ENCODE measurements around the gene DNAL4. TPM values are rescaled to one million over a fixed set of nuclear protein-coding genes. Genes with fewer than 3 reads are reported as not detected.

DNAL4 gene
- total and polyA plus RNA-seq, 7 donors, result 7.9 to 25.8 (median 15.0) TPM

DNA sequence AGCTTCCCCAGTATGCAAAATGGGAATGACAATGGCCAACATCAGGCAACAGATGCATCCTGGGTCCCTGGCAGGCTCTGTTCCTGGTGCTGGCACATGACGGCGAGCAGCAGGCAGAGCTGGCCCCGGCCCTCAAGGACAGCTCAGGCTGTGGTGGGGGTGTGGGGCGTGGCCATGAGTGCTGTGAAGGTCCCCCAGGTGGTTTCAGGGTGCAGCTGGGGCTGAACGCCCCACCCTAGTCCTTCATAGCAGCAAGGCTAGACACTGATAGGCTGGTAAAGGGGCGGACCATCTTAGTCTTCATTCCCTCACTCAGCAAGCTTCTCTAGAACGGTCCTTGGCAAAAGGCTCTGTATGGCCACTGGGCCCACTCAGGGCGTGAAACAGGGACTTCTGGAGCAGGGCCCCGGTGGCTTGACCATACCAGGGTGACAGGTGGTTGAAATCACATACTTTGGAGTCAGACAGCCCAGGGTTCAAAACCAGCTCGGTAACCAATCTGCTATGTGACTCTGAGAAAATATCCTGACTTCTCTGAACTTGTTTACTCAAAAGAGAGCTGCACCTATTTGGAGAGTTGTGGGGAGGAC, 34.8 kb upstream of the DNAL4 start:
- no peaks in the 10 kb centered on the region for H3K36me3 ChIP-seq
- H3K4me3 ChIP-seq, result no peak overlapping the region
- intact Hi-C loops (cut with DNase I), result no loop called here
- TF ChIP-seq POLR2A (IDR thresholded peaks at IDR 0.05), result no peak
- TF ChIP-seq POLR2AphosphoS5 (IDR thresholded peaks at IDR 0.05), result no peak
- TF ChIP-seq EP300 (IDR thresholded peaks at IDR 0.05), result no peak
- TF ChIP-seq, protein P1, sequence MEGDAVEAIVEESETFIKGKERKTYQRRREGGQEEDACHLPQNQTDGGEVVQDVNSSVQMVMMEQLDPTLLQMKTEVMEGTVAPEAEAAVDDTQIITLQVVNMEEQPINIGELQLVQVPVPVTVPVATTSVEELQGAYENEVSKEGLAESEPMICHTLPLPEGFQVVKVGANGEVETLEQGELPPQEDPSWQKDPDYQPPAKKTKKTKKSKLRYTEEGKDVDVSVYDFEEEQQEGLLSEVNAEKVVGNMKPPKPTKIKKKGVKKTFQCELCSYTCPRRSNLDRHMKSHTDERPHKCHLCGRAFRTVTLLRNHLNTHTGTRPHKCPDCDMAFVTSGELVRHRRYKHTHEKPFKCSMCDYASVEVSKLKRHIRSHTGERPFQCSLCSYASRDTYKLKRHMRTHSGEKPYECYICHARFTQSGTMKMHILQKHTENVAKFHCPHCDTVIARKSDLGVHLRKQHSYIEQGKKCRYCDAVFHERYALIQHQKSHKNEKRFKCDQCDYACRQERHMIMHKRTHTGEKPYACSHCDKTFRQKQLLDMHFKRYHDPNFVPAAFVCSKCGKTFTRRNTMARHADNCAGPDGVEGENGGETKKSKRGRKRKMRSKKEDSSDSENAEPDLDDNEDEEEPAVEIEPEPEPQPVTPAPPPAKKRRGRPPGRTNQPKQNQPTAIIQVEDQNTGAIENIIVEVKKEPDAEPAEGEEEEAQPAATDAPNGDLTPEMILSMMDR (IDR thresholded peaks at IDR 0.05), result no peak
- no peak for DNase-seq
- H3K27me3 ChIP-seq, result no peaks in the 10 kb centered on the region
- no peak overlapping the region for H3K27ac ChIP-seq
- H3K4me1 ChIP-seq, result no peaks in the 10 kb centered on the region
- H3K9me3 ChIP-seq, result no peaks in the 10 kb centered on the region
- WGBS, 2 donors, result 71 to 84% methylated on average over 10 of the region's 10 CpGs

DNA sequence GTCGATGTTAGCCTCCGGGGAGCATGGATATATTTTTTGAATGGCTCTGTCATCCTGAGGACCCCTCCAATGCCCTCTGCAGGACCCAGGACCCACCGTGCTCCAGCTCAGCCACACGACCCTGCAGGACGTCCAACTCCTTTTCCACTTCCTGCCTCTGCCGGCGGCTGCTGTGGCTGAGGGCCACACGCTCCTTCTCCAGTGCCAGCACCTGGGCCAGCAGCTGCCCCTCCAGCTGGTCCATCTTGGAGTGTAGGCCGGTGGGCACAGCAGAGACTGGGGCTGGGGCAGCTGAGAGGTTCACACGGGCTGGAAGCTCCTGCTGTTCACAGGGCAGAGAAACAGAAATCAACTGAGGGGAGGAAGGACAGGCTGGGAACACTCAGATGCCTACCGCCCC, 34.2 kb upstream of the DNAL4 start:
- no peaks in the 10 kb centered on the region for H3K4me1 ChIP-seq
- no peak overlapping the region for H3K4me3 ChIP-seq
- WGBS, 2 donors, result 70 to 77% methylated on average over 11 of the region's 11 CpGs
- DNase-seq, result no peak
- no peaks in the 10 kb centered on the region for H3K9me3 ChIP-seq
- H3K36me3 ChIP-seq, result no peaks in the 10 kb centered on the region
- no peaks in the 10 kb centered on the region for H3K27me3 ChIP-seq
- no peak for TF ChIP-seq EP300 (IDR thresholded peaks at IDR 0.05)
- no peak for TF ChIP-seq POLR2A (IDR thresholded peaks at IDR 0.05)
- TF ChIP-seq POLR2AphosphoS5 (IDR thresholded peaks at IDR 0.05), result no peak
- TF ChIP-seq, protein P1 (IDR thresholded peaks at IDR 0.05), result no peak
- H3K27ac ChIP-seq, result no peak overlapping the region
- intact Hi-C loops (cut with DNase I), result no loop called here

DNA sequence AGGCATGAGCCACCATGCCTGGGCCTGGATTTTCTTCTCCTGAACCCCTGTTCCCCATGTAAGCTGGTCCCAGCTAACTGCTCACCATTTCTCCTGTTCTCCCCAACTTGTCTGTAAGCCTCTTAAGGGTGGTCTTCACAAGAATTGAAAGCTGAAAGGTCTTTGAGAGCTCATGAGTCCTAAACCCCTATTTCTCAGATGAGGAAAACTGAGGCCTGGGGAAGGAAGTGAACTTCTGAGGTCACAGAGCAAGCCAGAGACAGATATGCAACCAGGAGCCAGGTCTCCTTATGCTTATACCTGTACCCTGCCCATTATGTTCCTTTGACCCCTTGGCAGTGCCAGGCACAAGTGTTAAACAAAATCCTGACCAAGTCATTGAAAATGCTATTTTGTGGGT, 33.6 kb upstream of the DNAL4 start:
- intact Hi-C loops (cut with DNase I), result no loop called here
- H3K27me3 ChIP-seq, result no peaks in the 10 kb centered on the region
- H3K27ac ChIP-seq, result no peak overlapping the region
- no peak overlapping the region for H3K4me3 ChIP-seq
- no peaks in the 10 kb centered on the region for H3K36me3 ChIP-seq
- DNase-seq, result no peak
- TF ChIP-seq POLR2AphosphoS5 (IDR thresholded peaks at IDR 0.05), result no peak
- no peak for TF ChIP-seq POLR2A (IDR thresholded peaks at IDR 0.05)
- H3K9me3 ChIP-seq, result no peaks in the 10 kb centered on the region
- H3K4me1 ChIP-seq, result no peaks in the 10 kb centered on the region

DNA sequence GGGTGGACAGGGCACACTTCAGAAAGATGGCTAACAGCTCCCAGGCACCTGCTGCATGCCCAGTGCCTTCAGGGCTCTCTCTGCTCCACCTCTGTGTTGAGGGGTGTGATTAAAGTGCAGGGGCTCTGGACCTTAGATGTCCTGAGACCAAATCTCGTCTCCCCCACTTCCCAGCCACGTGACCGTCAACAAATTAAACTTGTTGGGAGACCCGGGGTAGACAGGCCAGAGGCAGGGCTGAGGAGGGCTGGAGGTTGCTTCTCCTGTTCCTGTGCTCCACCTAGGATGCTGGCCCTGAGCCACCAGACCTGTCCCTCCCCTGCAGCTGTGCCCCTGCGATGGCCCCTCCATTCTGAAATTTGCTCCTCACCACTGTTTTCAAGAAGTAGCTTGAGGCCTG, 32.9 kb upstream of the DNAL4 start:
- no peaks in the 10 kb centered on the region for H3K4me1 ChIP-seq
- H3K27ac ChIP-seq, result no peak overlapping the region
- DNase-seq, result no peak
- intact Hi-C loops (cut with DNase I), result no loop called here
- TF ChIP-seq EP300 (IDR thresholded peaks at IDR 0.05) (no peak), POLR2A (IDR thresholded peaks at IDR 0.05) (no peak), POLR2AphosphoS5 (IDR thresholded peaks at IDR 0.05) (no peak)
- TF ChIP-seq, protein P1 (IDR thresholded peaks at IDR 0.05), result no peak
- H3K27me3 ChIP-seq, result no peaks in the 10 kb centered on the region
- 53 to 76% methylated on average over 5 of the region's 5 CpGs for WGBS, 2 donors
- no peaks in the 10 kb centered on the region for H3K36me3 ChIP-seq
- no peaks in the 10 kb centered on the region for H3K9me3 ChIP-seq
- no peak overlapping the region for H3K4me3 ChIP-seq

DNA sequence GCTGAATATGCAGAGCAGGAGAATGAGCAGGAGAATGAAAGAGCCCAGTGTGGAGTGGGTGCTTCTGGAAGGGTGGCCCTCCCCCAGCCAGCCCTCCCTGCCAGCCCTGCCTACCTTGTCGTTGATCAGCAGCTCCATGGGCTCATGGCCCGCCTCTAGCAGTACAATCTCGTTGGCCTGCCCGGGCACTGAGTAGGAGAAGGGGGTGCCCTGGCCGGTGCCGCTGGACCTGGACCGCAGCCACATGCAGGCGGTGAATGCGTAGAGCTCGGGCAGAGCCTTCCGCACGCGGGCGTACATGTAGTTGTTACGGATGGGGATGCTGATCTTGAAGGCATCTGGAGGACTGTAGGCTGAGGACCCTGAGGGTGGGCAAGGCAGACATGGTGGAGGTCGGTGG, 32.4 kb upstream of the DNAL4 start:
- WGBS, 2 donors, result 81 to 90% methylated on average over 16 of the region's 16 CpGs
- Histone ChIP-seq H3K27me3 (no peaks in the 10 kb centered on the region), H3K36me3 (no peaks in the 10 kb centered on the region), H3K4me1 (no peaks in the 10 kb centered on the region), H3K4me3 (no peak overlapping the region), H3K27ac (no peak overlapping the region), H3K9me3 (no peaks in the 10 kb centered on the region)
- DNase-seq, result no peak
- intact Hi-C loops (cut with DNase I), result no loop called here
- TF ChIP-seq, protein P1 (IDR thresholded peaks at IDR 0.05), result no peak
- no peak for TF ChIP-seq EP300 (IDR thresholded peaks at IDR 0.05)
- TF ChIP-seq POLR2A (IDR thresholded peaks at IDR 0.05), result no peak
- TF ChIP-seq POLR2AphosphoS5 (IDR thresholded peaks at IDR 0.05), result no peak

Measured in sigmoid colon (tissue), 7 donors.